Keratinocyte (primary cell): ENCODE measurements around the gene PTGES. TPM values are rescaled to one million over a fixed set of nuclear protein-coding genes. Genes with fewer than 3 reads are reported as not detected.
A peak's percentile ranks its signal among the peaks of the same experiment; 100 is the strongest.

Experiments
- DNase-seq: peaks from one replicate; pipeline ENCODE4 v3.0.0-alpha.2; 2011; ENCODE audit warnings: low read depth, missing footprints, low spot score
- FAIRE-seq: peaks from 2 replicates; lab custom pipeline; 2011; peaks lifted over from hg19 to GRCh38; lab: Jason Lieb, UNC
- H2AFZ ChIP-seq: 2 replicates; pipeline ENCODE4 v1.6.0; 2012; ENCODE audit warnings: low read length, control low read depth, inconsistent platforms; ENCODE audit not compliant: control insufficient read depth
- H3K27ac ChIP-seq: 2 replicates; pipeline ENCODE4 v1.5.1; 2011; ENCODE audit warnings: low read length; ENCODE audit not compliant: control insufficient read depth, insufficient read depth
- H3K27me3 ChIP-seq: 3 replicates; pipeline ENCODE4 v1.6.0; 2011; ENCODE audit warnings: low read length; ENCODE audit not compliant: control insufficient read depth, insufficient read depth; ENCODE audit errors: extremely low read depth
- H3K36me3 ChIP-seq, 2 experiments: 2 replicates in 1 of 2; 3 replicates in 1 of 2; pipeline ENCODE4 v1.5.1; 2011; ENCODE audit warnings: low read length in 2 of 2, mild to moderate bottlenecking in 1 of 2; ENCODE audit not compliant: control insufficient read depth in 2 of 2, insufficient read depth in 2 of 2; ENCODE audit errors: extremely low read depth in 1 of 2
- H3K4me1 ChIP-seq: 3 replicates; pipeline ENCODE4 v1.5.1; 2011; ENCODE audit warnings: low read length; ENCODE audit not compliant: control insufficient read depth, insufficient read depth; ENCODE audit errors: extremely low read depth
- H3K4me2 ChIP-seq: 3 replicates; pipeline ENCODE4 v1.6.0; 2011; ENCODE audit warnings: low read depth, low read length; ENCODE audit not compliant: control insufficient read depth, insufficient read depth; ENCODE audit errors: extremely low read depth
- H3K4me3 ChIP-seq, 3 experiments: fragments of 200-600 bp in 1 of 3; sonication (generic) in 1 of 3; 2 replicates in 2 of 3; 3 replicates in 1 of 3; pipeline ENCODE4 v1.5.1; 2011 to 2016; ENCODE audit warnings: low read length in 3 of 3, mild to moderate bottlenecking in 3 of 3, control low read depth in 2 of 3, inconsistent platforms in 1 of 3, low read depth in 1 of 3, mixed read lengths in 1 of 3, mixed run types in 1 of 3, moderate library complexity in 1 of 3; ENCODE audit not compliant: control insufficient read depth in 2 of 3, insufficient read depth in 2 of 3; ENCODE audit errors: extremely low read depth in 1 of 3
- H3K79me2 ChIP-seq: 2 replicates; pipeline ENCODE4 v1.6.0; 2012; ENCODE audit warnings: low read length; ENCODE audit not compliant: control insufficient read depth, insufficient read depth
- H3K9ac ChIP-seq: 3 replicates; pipeline ENCODE4 v1.6.0; 2011; ENCODE audit warnings: low read length; ENCODE audit not compliant: control insufficient read depth, insufficient read depth; ENCODE audit errors: extremely low read depth
- H3K9me1 ChIP-seq: 3 replicates; pipeline ENCODE4 v1.6.0; 2011; ENCODE audit warnings: low read length; ENCODE audit not compliant: control insufficient read depth, insufficient read depth; ENCODE audit errors: extremely low read depth
- H3K9me3 ChIP-seq: 2 replicates; pipeline ENCODE4 v1.5.1; 2012; ENCODE audit warnings: low read depth, low read length; ENCODE audit not compliant: control insufficient read depth
- H4K20me1 ChIP-seq: 3 replicates; pipeline ENCODE4 v1.6.0; 2011; ENCODE audit warnings: low read length; ENCODE audit not compliant: control insufficient read depth, insufficient read depth; ENCODE audit errors: extremely low read depth
- CTCF ChIP-seq, 3 experiments: IDR thresholded peaks in 1 of 3; conservative IDR thresholded peaks in 1 of 3; optimal IDR thresholded peaks in 1 of 3; 2 replicates in 2 of 3; 3 replicates in 1 of 3; pipeline versions ENCODE3 to v1.5.1; 2011; ENCODE audit warnings: low read length in 3 of 3, mild to moderate bottlenecking in 3 of 3, moderate library complexity in 2 of 3, control low read depth in 1 of 3, inconsistent platforms in 1 of 3; ENCODE audit not compliant: insufficient read depth in 2 of 3; ENCODE audit errors: extremely low read depth in 1 of 3
- EZH2 ChIP-seq: IDR thresholded peaks from one replicate; pipeline ENCODE4 v1.6.1; 2012; ENCODE audit warnings: inconsistent platforms, mild to moderate bottlenecking, low read length, moderate library complexity
- dilution Hi-C: fragments of 300-500 bp; cut with MboI; formaldehyde crosslinking; loops from one replicate; pipeline ENCODE4 v1.7.0; 2020; ENCODE audit warnings: low sequenced_read_pairs; ENCODE audit not compliant: extremely low pct_ligation_motif_present
- polyA plus RNA-seq, 5 experiments: library from polyadenylated mRNA; depleted of rRNA in 3 of 5; stranded (reverse) in 3 of 5; stranded (forward) in 1 of 5; unstranded in 1 of 5; fragments of >200 nt; gene quantifications; 1 replicate in 1 of 5; 2 replicates in 3 of 5; 3 replicates in 1 of 5; pipeline versions ENCODE4 v1.2.1 to v1.2.3, GENCODE V29; 2011 to 2012; ENCODE audit warnings: missing spikeins in 2 of 5, low read depth in 1 of 5, low replicate concordance in 1 of 5

PTGES gene
- polyA plus RNA-seq, 1 donor (not counting 4 experiments of a cell fraction or from before 2014, with no cell fraction given): 19.7 TPM

DNA sequence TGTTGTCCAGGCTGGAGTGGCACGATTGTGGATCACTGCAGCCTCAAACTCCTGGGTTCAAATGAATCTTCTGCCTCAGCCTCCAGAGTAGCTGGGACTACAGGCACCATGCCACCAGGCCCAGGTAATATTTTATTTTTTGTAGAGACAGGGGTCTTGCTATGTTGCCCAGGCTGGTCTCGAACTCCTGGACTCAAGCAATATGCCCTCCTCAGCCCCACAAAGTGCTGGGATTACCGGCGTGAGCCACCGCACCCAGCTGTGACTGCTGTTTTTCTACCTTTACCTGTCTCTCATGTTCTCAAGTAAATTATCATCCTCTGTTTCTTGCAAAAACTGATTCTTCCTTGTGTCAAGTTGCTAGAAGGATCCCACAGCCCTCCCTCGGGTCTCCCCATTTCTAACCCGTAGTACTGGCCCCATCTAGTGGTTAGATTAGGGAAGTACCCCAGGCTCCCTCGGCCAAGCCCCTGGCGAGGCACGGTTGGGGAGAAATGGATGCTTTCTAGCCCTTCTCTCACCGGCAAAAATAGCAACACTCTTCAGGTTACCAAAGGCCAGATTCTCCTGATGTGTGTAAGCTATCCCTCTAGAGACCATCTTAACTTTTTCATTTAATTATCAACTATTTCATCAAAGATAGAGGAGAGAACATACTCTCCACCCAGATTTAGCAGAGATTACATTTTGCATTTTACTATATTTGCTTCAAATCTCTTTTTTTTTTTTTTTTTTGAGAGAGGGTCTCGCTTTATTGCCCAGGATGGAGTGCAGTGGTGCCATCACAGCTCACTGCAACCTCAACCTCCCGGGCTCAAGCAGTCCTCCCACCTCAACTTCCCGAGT is 30.9 kb upstream of the PTGES start:
- FAIRE-seq: peak; percentile 76
- DNase-seq: no peak
- H2AFZ ChIP-seq: no peak overlapping the region

GRCh38 chr9:129781981-129782380 is 29.1 kb upstream of the PTGES start:
- Histone ChIP-seq H2AFZ (no peak overlapping the region), H3K27ac (no peak overlapping the region), H3K79me2 (no peaks in the 10 kb centered on the region), H4K20me1 (no peaks in the 10 kb centered on the region), H3K4me1 (peaks cover 14% of the 10 kb centered on the region), H3K9ac (no peak overlapping the region), H3K9me1 (no peaks in the 10 kb centered on the region), H3K27me3 (no peaks in the 10 kb centered on the region), H3K36me3 (no peaks in the 10 kb centered on the region), H3K9me3 (no peaks in the 10 kb centered on the region), H3K4me2 (no peak overlapping the region), H3K4me3 (no peak overlapping the region)
- dilution Hi-C loops: no loop called here
- DNase-seq: no peak
- no peak for FAIRE-seq
- TF ChIP-seq EZH2: no peak

More for the DNA sequence above, 30.9 kb upstream of the PTGES start:
- Histone ChIP-seq H3K27ac (no peak overlapping the region), H3K4me3 (no peak overlapping the region), H3K4me1 (no peaks in the 10 kb centered on the region), H3K4me2 (no peak overlapping the region), H3K9me1 (no peaks in the 10 kb centered on the region), H3K79me2 (no peaks in the 10 kb centered on the region), H3K27me3 (no peaks in the 10 kb centered on the region), H4K20me1 (no peaks in the 10 kb centered on the region), H3K9ac (no peak overlapping the region), H3K9me3 (no peaks in the 10 kb centered on the region), H3K36me3 (no peaks in the 10 kb centered on the region)
- TF ChIP-seq EZH2: no peak
- peak; percentile 82 to 92 (median 87) for TF ChIP-seq CTCF (optimal IDR thresholded peaks at IDR 0.05 in 1 of 3, IDR thresholded peaks at IDR 0.05 in 1 of 3, conservative IDR thresholded peaks at IDR 0.05 in 1 of 3; ENCODE audit: extremely low read depth in 1 of 3, insufficient read depth in 2 of 3, low read length in 3 of 3)
- dilution Hi-C loops: no loop called here
